ENCODE results near the gene MIS18BP1.

DNA sequence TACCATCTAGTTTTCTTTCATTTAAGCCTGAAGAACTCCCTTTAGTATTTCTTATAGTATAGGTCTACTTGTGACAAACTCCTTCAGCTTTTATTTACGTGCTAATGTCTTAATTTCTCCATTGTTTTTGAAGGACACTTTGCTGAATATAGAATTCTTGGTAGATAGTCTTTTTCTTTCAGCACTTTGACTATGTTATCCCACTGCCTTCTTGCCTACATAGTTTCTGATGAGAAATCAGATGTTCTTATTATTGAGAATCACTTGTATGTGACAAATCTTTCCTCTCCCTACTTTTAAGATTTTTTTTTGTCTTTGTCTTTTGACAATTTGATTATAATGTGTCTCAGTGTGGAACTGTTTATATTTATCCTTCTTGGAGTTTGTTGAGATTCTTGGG is 5.1 kb upstream of the MIS18BP1 start:
- TF ChIP-seq, protein P1, sequence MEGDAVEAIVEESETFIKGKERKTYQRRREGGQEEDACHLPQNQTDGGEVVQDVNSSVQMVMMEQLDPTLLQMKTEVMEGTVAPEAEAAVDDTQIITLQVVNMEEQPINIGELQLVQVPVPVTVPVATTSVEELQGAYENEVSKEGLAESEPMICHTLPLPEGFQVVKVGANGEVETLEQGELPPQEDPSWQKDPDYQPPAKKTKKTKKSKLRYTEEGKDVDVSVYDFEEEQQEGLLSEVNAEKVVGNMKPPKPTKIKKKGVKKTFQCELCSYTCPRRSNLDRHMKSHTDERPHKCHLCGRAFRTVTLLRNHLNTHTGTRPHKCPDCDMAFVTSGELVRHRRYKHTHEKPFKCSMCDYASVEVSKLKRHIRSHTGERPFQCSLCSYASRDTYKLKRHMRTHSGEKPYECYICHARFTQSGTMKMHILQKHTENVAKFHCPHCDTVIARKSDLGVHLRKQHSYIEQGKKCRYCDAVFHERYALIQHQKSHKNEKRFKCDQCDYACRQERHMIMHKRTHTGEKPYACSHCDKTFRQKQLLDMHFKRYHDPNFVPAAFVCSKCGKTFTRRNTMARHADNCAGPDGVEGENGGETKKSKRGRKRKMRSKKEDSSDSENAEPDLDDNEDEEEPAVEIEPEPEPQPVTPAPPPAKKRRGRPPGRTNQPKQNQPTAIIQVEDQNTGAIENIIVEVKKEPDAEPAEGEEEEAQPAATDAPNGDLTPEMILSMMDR (conservative IDR thresholded peaks at IDR 0.05), result no peak
- TF ChIP-seq EZH2 (IDR thresholded peaks at IDR 0.05; ENCODE audit: low read depth), result no peak
